ENCODE measurements around the gene FBLIM1. TPM values are rescaled to one million over a fixed set of nuclear protein-coding genes. Genes with fewer than 3 reads are reported as not detected.

FBLIM1 gene
- total and polyA plus RNA-seq, 4 donors: 192 to 584 (median 463) TPM

DNA sequence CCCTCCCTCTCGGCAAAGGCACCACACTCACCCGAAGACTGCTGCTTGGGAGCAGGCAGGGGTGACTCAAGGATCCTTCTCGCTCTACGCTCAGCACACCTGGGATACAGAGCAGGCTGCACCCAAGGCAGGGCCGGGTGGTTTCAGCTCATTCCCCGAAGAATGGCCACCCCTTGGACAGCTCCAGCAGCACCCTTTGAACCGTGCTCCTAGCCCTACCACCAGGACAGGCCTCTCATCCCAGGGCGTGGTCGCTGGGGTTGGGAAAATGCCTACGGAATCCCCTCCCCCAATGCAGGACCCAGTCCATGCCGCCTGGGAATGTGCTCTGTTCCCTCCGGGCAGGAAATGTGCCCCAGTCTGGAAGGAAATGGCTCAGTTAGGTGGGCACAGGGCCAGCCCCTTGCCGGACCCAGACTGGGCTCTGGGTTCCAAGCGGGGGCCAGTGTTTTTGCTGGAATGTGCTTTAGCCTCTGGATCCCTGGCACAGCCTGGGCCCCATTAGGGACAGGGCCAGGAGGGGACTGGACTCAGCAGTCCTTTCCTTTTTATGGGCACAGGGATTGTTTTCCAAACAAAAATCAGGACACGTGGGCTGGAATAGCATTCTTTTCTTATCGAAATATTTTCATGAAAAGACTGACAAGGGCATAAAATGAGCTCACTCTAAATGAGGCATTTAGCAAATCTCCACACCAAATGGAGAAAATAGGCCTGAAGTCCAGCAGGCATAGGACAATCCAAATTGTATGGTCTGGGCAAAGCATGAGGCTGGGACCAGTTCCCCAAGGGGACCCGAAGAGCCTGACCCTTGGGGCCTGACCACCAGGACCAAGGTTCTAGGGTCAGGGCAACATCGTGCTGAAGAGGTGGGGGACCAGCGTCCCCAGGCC, 8.9 kb upstream of the FBLIM1 start:
- intact Hi-C loops (cut with DNase I): loop anchor here in 1 of 2 donors (5.0 kb wide), 1 partner anchor 38 kb away; no protein-coding TSS in a partner anchor
- DNase-seq (peak; percentile 96 to 97), ATAC-seq (ENCODE audit: low FRiP score) (peak; percentile 87)
- H3K27ac ChIP-seq (ENCODE audit: low read depth in 1 of 2, low read length in 2 of 2): peak overlapping the region; percentile 83 to 97
- no peaks in the 10 kb centered on the region for H3K4me1 ChIP-seq (ENCODE audit: control insufficient read depth in 1 of 2, insufficient read depth in 2 of 2, low read length in 2 of 2)
- 3 to 6% methylated on average over 19 of the region's 19 CpGs for WGBS, 2 donors
- H3K4me3 ChIP-seq (ENCODE audit: low read length in 2 of 2): no peak overlapping the region
- no peaks in the 10 kb centered on the region for H3K36me3 ChIP-seq (ENCODE audit: control insufficient read depth in 1 of 2, insufficient read depth in 2 of 2, low read length in 1 of 2)
- no peaks in the 10 kb centered on the region for H3K9me3 ChIP-seq (ENCODE audit: control insufficient read depth, low read length)
- H3K27me3 ChIP-seq (ENCODE audit: control insufficient read depth in 1 of 2, insufficient read depth in 2 of 2, low read length in 1 of 2): no peaks in the 10 kb centered on the region

- Histone ChIP-seq H3K27me3 (ENCODE audit: control insufficient read depth in 1 of 2, insufficient read depth in 2 of 2, low read length in 1 of 2) (no peaks in the 10 kb centered on the region), H3K9me3 (ENCODE audit: control insufficient read depth, low read length) (no peaks in the 10 kb centered on the region), H3K4me1 (ENCODE audit: control insufficient read depth in 1 of 2, insufficient read depth in 2 of 2, low read length in 2 of 2) (no peaks in the 10 kb centered on the region), H3K36me3 (ENCODE audit: control insufficient read depth in 1 of 2, insufficient read depth in 2 of 2, low read length in 1 of 2) (no peaks in the 10 kb centered on the region), H3K4me3 (ENCODE audit: low read length in 2 of 2) (no peak overlapping the region), H3K27ac (ENCODE audit: low read depth in 1 of 2, low read length in 2 of 2) (peak overlapping the region; percentile 34 to 64)
- WGBS, 2 donors: 75 to 78% methylated on average over 12 of the region's 12 CpGs
- DNase-seq: no peak
- intact Hi-C loops (cut with DNase I): no loop called here
- ATAC-seq (ENCODE audit: low FRiP score): no peak
Observed at GRCh38 chr1:15750924-15751323, 7.7 kb upstream of the FBLIM1 start.

DNA sequence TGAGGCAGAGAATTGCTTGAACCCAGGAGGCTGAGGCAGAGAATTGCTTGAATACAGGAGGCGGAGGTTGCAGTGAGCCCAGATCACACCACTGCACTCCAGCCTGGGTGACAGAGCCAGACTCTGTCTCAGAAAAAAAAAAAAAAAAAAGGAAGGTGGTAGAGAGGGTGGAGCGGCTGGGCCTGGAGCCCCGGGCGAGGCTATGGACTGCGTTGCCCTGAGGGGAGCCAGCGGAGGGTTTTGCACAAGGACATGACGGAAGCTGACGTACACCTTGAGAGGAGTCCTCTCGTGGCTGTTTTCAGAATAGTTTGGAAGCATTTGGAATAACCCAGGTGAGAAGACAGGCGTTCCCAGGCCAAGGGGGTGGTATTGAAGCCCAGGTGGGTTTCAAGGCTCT, 6.9 kb upstream of the FBLIM1 start:
- Histone ChIP-seq H3K36me3 (ENCODE audit: control insufficient read depth in 1 of 2, insufficient read depth in 2 of 2, low read length in 1 of 2) (no peaks in the 10 kb centered on the region), H3K9me3 (ENCODE audit: control insufficient read depth, low read length) (no peaks in the 10 kb centered on the region), H3K27me3 (ENCODE audit: control insufficient read depth in 1 of 2, insufficient read depth in 2 of 2, low read length in 1 of 2) (no peaks in the 10 kb centered on the region), H3K4me3 (ENCODE audit: low read length in 2 of 2) (no peak overlapping the region), H3K4me1 (ENCODE audit: control insufficient read depth in 1 of 2, insufficient read depth in 2 of 2, low read length in 2 of 2) (no peaks in the 10 kb centered on the region), H3K27ac (ENCODE audit: low read depth in 1 of 2, low read length in 2 of 2) (peak overlapping the region; percentile 16 to 85)
- DNase-seq (peak in 1 of 2 donors; percentile 71), ATAC-seq (ENCODE audit: low FRiP score) (no peak)
- intact Hi-C loops (cut with DNase I): no loop called here
- WGBS, 2 donors: 12 to 20% methylated on average over 10 of the region's 10 CpGs

DNA sequence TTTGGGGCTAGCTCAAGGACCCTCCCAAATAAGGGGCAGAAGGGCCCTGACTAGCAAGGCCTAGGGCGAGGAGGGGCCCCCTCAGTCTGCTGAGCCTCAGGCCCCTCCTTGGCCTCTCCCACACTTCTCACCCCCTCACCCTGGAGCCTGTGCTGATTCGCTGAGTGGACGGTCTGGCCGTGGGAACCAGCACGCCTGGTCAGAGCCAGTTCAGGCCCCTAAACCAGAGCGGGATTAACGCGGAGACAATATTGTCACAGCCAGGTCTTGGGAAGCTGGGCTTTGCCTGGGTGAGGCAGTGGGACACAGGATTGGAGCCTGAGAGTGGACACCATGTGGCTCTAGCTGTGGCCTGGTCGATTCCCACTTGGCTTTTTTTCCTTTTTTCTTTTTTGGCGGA, 4.8 kb upstream of the FBLIM1 start:
- H3K27me3 ChIP-seq (ENCODE audit: control insufficient read depth in 1 of 2, insufficient read depth in 2 of 2, low read length in 1 of 2): no peaks in the 10 kb centered on the region
- WGBS, 2 donors: 53 to 56% methylated on average over 10 of the region's 10 CpGs
- DNase-seq (peak in 1 of 2 donors; percentile 40), ATAC-seq (ENCODE audit: low FRiP score) (no peak)
- H3K4me1 ChIP-seq (ENCODE audit: control insufficient read depth in 1 of 2, insufficient read depth in 2 of 2, low read length in 2 of 2): no peaks in the 10 kb centered on the region
- H3K36me3 ChIP-seq (ENCODE audit: control insufficient read depth in 1 of 2, insufficient read depth in 2 of 2, low read length in 1 of 2): no peaks in the 10 kb centered on the region
- H3K27ac ChIP-seq (ENCODE audit: low read depth in 1 of 2, low read length in 2 of 2): peak overlapping the region; percentile 2 to 67
- intact Hi-C loops (cut with DNase I): no loop called here
- no peaks in the 10 kb centered on the region for H3K9me3 ChIP-seq (ENCODE audit: control insufficient read depth, low read length)
- no peak overlapping the region for H3K4me3 ChIP-seq (ENCODE audit: low read length in 2 of 2)

GRCh38 chr1:15755021-15755645, 3.5 kb upstream of the FBLIM1 start:
- H3K27ac ChIP-seq (ENCODE audit: low read depth in 1 of 2, low read length in 2 of 2): peak overlapping the region in 1 of 2 donors; percentile 76
- intact Hi-C loops (cut with DNase I): no loop called here
- WGBS, 2 donors: 60 to 77% methylated on average over 2 of the region's 2 CpGs
- no peaks in the 10 kb centered on the region for H3K27me3 ChIP-seq (ENCODE audit: control insufficient read depth in 1 of 2, insufficient read depth in 2 of 2, low read length in 1 of 2)
- no peak for ATAC-seq (ENCODE audit: low FRiP score)
- no peaks in the 10 kb centered on the region for H3K36me3 ChIP-seq (ENCODE audit: control insufficient read depth in 1 of 2, insufficient read depth in 2 of 2, low read length in 1 of 2)
- no peak for DNase-seq
- H3K9me3 ChIP-seq (ENCODE audit: control insufficient read depth, low read length): no peaks in the 10 kb centered on the region
- no peaks in the 10 kb centered on the region for H3K4me1 ChIP-seq (ENCODE audit: control insufficient read depth in 1 of 2, insufficient read depth in 2 of 2, low read length in 2 of 2)
- no peak overlapping the region for H3K4me3 ChIP-seq (ENCODE audit: low read length in 2 of 2)

DNA sequence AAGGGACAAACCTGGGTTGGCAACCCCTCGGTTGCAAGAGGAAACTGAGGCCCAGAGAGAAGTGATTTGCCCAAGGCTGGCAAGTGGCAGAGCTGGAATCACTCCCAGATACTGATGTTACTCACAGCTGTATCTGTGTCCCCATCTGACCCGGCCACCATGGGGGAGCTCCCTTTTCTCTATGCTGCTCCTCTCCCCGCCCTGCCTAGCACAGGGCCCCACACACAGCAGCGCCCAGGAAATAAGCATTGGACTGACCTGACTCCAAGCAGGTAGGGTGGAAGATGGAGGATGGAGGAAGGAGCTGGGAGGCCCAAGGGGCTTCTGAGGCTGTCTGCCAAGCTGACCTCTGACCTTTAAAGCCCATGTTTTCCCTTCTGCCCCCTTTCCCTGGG, 3.0 kb upstream of the FBLIM1 start:
- no peak for DNase-seq
- peak overlapping the region; percentile 4 to 76 for H3K27ac ChIP-seq (ENCODE audit: low read depth in 1 of 2, low read length in 2 of 2)
- ATAC-seq (ENCODE audit: low FRiP score): no peak
- no peak overlapping the region for H3K4me3 ChIP-seq (ENCODE audit: low read length in 2 of 2)
- H3K27me3 ChIP-seq (ENCODE audit: control insufficient read depth in 1 of 2, insufficient read depth in 2 of 2, low read length in 1 of 2): no peaks in the 10 kb centered on the region
- intact Hi-C loops (cut with DNase I): no loop called here
- 57 to 61% methylated on average over 4 of the region's 4 CpGs for WGBS, 2 donors
- H3K4me1 ChIP-seq (ENCODE audit: control insufficient read depth in 1 of 2, insufficient read depth in 2 of 2, low read length in 2 of 2): no peaks in the 10 kb centered on the region
- H3K36me3 ChIP-seq (ENCODE audit: control insufficient read depth in 1 of 2, insufficient read depth in 2 of 2, low read length in 1 of 2): no peaks in the 10 kb centered on the region
- no peaks in the 10 kb centered on the region for H3K9me3 ChIP-seq (ENCODE audit: control insufficient read depth, low read length)

DNA sequence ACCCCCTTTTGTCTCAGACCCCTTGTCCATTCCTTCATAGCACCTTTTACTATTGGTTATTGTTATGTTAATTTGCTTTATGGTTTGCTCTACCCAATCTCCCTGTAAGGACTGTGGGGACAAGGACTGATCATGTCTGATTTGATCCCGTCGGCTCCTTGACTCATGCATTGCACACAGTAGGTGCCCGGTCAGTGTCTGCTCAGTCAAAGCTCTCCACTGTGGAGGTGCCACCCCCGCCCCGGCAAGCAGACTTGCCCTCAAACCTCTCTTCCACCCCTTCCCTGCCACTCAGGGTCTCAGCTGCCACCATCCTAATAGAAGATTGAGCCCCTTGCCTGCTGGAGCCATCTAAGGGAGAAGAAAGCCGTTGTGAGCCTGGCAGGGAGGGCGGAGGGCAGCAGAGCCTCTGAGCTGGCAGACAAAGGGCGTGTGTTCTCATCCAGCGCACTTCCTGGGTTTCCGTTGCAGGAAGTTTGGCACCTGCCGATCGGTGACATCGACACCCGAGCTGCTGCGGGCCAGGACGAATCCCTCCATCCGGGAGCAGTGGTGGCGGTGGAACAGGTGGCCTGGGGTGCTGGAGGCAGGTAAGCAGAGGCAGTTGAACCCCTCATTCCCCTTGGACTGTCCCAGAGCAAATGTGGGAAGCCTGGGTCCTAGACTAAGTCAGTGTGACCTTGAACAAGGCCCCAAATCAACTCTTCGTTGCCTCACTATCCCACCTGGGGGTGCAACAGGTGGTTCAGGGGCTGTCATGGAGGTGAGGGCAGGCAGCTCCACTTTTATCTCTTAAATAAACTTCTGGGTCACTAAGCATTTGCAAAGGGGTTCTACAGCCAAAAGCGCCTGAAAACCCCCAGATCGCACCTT, 2.2 kb upstream of the FBLIM1 start:
- intact Hi-C loops (cut with DNase I): no loop called here
- DNase-seq: peak in 1 of 2 donors; percentile 75
- Histone ChIP-seq H3K9me3 (ENCODE audit: control insufficient read depth, low read length) (no peaks in the 10 kb centered on the region), H3K4me3 (ENCODE audit: low read length in 2 of 2) (peak overlapping the region; percentile 5 to 8), H3K36me3 (ENCODE audit: control insufficient read depth in 1 of 2, insufficient read depth in 2 of 2, low read length in 1 of 2) (no peaks in the 10 kb centered on the region), H3K27ac (ENCODE audit: low read depth in 1 of 2, low read length in 2 of 2) (peak overlapping the region; percentile 4 to 87), H3K4me1 (ENCODE audit: control insufficient read depth in 1 of 2, insufficient read depth in 2 of 2, low read length in 2 of 2) (no peaks in the 10 kb centered on the region), H3K27me3 (ENCODE audit: control insufficient read depth in 1 of 2, insufficient read depth in 2 of 2, low read length in 1 of 2) (no peaks in the 10 kb centered on the region)
- ATAC-seq (ENCODE audit: low FRiP score): no peak
- 10 to 13% methylated on average over 21 of the region's 21 CpGs for WGBS, 2 donors

- H3K27ac ChIP-seq (ENCODE audit: low read depth in 1 of 2, low read length in 2 of 2): peak overlapping the region; percentile 87 to 89
- ATAC-seq (ENCODE audit: low FRiP score): no peak
- no peaks in the 10 kb centered on the region for H3K36me3 ChIP-seq (ENCODE audit: control insufficient read depth in 1 of 2, insufficient read depth in 2 of 2, low read length in 1 of 2)
- no peaks in the 10 kb centered on the region for H3K9me3 ChIP-seq (ENCODE audit: control insufficient read depth, low read length)
- whole genome bisulfite sequencing, 2 donors: 9 to 15% methylated on average over 9 of the region's 9 CpGs
- H3K27me3 ChIP-seq (ENCODE audit: control insufficient read depth in 1 of 2, insufficient read depth in 2 of 2, low read length in 1 of 2): no peaks in the 10 kb centered on the region
- intact Hi-C loops (cut with DNase I): no loop called here
- peak overlapping the region; percentile 5 to 98 for H3K4me3 ChIP-seq (ENCODE audit: low read length in 2 of 2)
- no peak for DNase-seq
- no peaks in the 10 kb centered on the region for H3K4me1 ChIP-seq (ENCODE audit: control insufficient read depth in 1 of 2, insufficient read depth in 2 of 2, low read length in 2 of 2)
Observed at GRCh38 chr1:15757016-15757543, 1.5 kb upstream of the FBLIM1 start.
